GM19238 (cell line): ENCODE results near the gene SCG5.

Experiments used
- DNase-seq: peaks from one replicate; pipeline ENCODE4 v3.0.0; 2011; ENCODE audit warnings: low spot score; ENCODE audit not compliant: insufficient read length

Gene SCG5

GRCh38 chr15:32691689-32692038, 50.2 kb downstream of the SCG5 start:
- no peak for DNase-seq

- DNase-seq = no peak
Measured at GRCh38 chr15:32692286-32692685, 50.8 kb downstream of the SCG5 start.

GRCh38 chr15:32694222-32694983, 52.9 kb downstream of the SCG5 start:
- no peak for DNase-seq

- no peak for DNase-seq
Measured at GRCh38 chr15:32698773-32699390, 57.4 kb downstream of the SCG5 start.

- DNase-seq = no peak
Measured at GRCh38 chr15:32700501-32701150, 59.1 kb downstream of the SCG5 start.

- DNase-seq = no peak
Measured at GRCh38 chr15:32701863-32702262, 60.4 kb downstream of the SCG5 start.

GRCh38 chr15:32704395-32704981, 63.0 kb downstream of the SCG5 start:
- DNase-seq = no peak

GRCh38 chr15:32705446-32705845, 63.9 kb downstream of the SCG5 start:
- no peak for DNase-seq

GRCh38 chr15:32706704-32707103, 65.2 kb downstream of the SCG5 start:
- DNase-seq = no peak

GRCh38 chr15:32707436-32707835, 65.9 kb downstream of the SCG5 start:
- no peak for DNase-seq

GRCh38 chr15:32709295-32710033, 68.0 kb downstream of the SCG5 start:
- DNase-seq = no peak

GRCh38 chr15:32715276-32715675, 73.8 kb downstream of the SCG5 start:
- DNase-seq = no peak

- no peak for DNase-seq
Measured at GRCh38 chr15:32716216-32716914, 74.9 kb downstream of the SCG5 start.

GRCh38 chr15:32716915-32717425, 75.5 kb downstream of the SCG5 start:
- no peak for DNase-seq

- no peak for DNase-seq
Measured at GRCh38 chr15:32717426-32718226, 76.1 kb downstream of the SCG5 start, which contains the start of gene GREM1. GREM1 (plus strand) TSS chr15:32718004; CDS start chr15:32730691, 12,687 bp downstream.

GRCh38 chr15:32718227-32718820, 76.8 kb downstream of the SCG5 start:
- DNase-seq = no peak

- DNase-seq = no peak
Measured at GRCh38 chr15:32718821-32719716, 77.6 kb downstream of the SCG5 start.

- DNase-seq = no peak
Measured at GRCh38 chr15:32721596-32721995, 80.1 kb downstream of the SCG5 start.
